ENCODE measurements around the gene MGST2.
"Not testable (repeated sequence)": the region's sequence is repeated elsewhere in the genome, so short reads cannot be mapped to it uniquely, and the experiment has no call there.

The MGST2 gene

GRCh38 chr4:139665690-139666529 lies at the start of gene MGST2:
Gene MGST2 (plus strand): TSS chr4:139665819. CDS start chr4:139666020, 201 bp downstream.
- DNase-seq, result peak; percentile 51

GRCh38 chr4:139617702-139618490 lies 47.7 kb upstream of the MGST2 start:
- no peak for DNase-seq

- DNase-seq, result peak; percentile 17
These were observed 46.0 kb upstream of the MGST2 start for GRCh38 chr4:139619644-139620043.

GRCh38 chr4:139622901-139623381 lies 42.7 kb upstream of the MGST2 start:
- DNase-seq, result no peak

GRCh38 chr4:139624441-139625092 lies 41.1 kb upstream of the MGST2 start:
- DNase-seq, result no peak

GRCh38 chr4:139625093-139625455 lies 40.5 kb upstream of the MGST2 start:
- DNase-seq, result no peak

- DNase-seq, result no peak
These were observed 40.1 kb upstream of the MGST2 start for GRCh38 chr4:139625482-139625881.

- DNase-seq, result no peak
These were observed 37.2 kb upstream of the MGST2 start for GRCh38 chr4:139628184-139629012.

- DNase-seq, result no peak
These were observed 36.0 kb upstream of the MGST2 start for GRCh38 chr4:139629436-139630125.

- DNase-seq, result no peak
These were observed 35.5 kb upstream of the MGST2 start for GRCh38 chr4:139630126-139630495.

GRCh38 chr4:139630991-139631390 lies 34.6 kb upstream of the MGST2 start:
- no peak for DNase-seq

- DNase-seq, result no peak
These were observed 33.8 kb upstream of the MGST2 start for GRCh38 chr4:139631791-139632190.

GRCh38 chr4:139632739-139633138 lies 32.9 kb upstream of the MGST2 start:
- not testable (repeated sequence) for DNase-seq

GRCh38 chr4:139633195-139633594 lies 32.4 kb upstream of the MGST2 start:
- no peak for DNase-seq

- DNase-seq, result no peak
These were observed 32.0 kb upstream of the MGST2 start for GRCh38 chr4:139633661-139634060.

GRCh38 chr4:139635966-139636365 lies 29.7 kb upstream of the MGST2 start:
- DNase-seq, result no peak

GRCh38 chr4:139638306-139638705 lies 27.3 kb upstream of the MGST2 start:
- not testable (repeated sequence) for DNase-seq

GRCh38 chr4:139639654-139640053 lies 26.0 kb upstream of the MGST2 start:
- no peak for DNase-seq

GRCh38 chr4:139641218-139641617 lies 24.4 kb upstream of the MGST2 start:
- DNase-seq, result no peak

- DNase-seq, result no peak
These were observed 23.3 kb upstream of the MGST2 start for GRCh38 chr4:139642364-139642763.

- DNase-seq, result no peak
These were observed 22.4 kb upstream of the MGST2 start for GRCh38 chr4:139643042-139643895.

Data from GDM1 (cell line).